Body of pancreas (tissue), 4 donors: ENCODE data around the gene TMEM164. TPM values are rescaled to one million over a fixed set of nuclear protein-coding genes. Genes with fewer than 3 reads are reported as not detected.

Experiments
- ATAC-seq: fragments of 150-250 bp; one replicate; pipeline ENCODE4 v1.9.1; 2016
- DNase-seq, 4 donors: peaks; one replicate each; pipeline ENCODE4 v3.0.0-alpha.2; 2019
- H3K27ac ChIP-seq, 4 donors: fragments of 200-600 bp; sonication (generic); 1 replicate in 3 of 4; 2 replicates in 1 of 4; pipeline versions ENCODE4 v1.5.1 to v1.6.1; 2016 to 2019; ENCODE audit warnings: mild to moderate bottlenecking in 1 of 4, mixed read lengths in 1 of 4, moderate library complexity in 1 of 4
- H3K27me3 ChIP-seq, 2 donors: fragments of 200-600 bp; sonication (generic); one replicate each; pipeline ENCODE4 v1.6.0; 2016; ENCODE audit warnings: mild to moderate bottlenecking in 1 of 2
- H3K36me3 ChIP-seq, 2 donors: fragments of 200-600 bp; sonication (generic); replicated peaks in 1 of 2; 2 replicates each; pipeline ENCODE4 v1.5.1; 2016; ENCODE audit warnings: low read depth in 2 of 2; ENCODE audit not compliant: insufficient read depth in 1 of 2
- H3K4me1 ChIP-seq: fragments of 200-600 bp; sonication (generic); one replicate; pipeline ENCODE4 v1.6.0; 2016
- H3K4me3 ChIP-seq, 2 donors: fragments of 200-600 bp; sonication (generic); 1 replicate in 1 of 2; 2 replicates in 1 of 2; pipeline ENCODE4 v1.5.1; 2016 to 2019
- H3K9me3 ChIP-seq, 3 donors: fragments of 200-600 bp; sonication (generic); 1 replicate in 2 of 3; 2 replicates in 1 of 3; pipeline ENCODE4 v1.5.1; 2016
- POLR2A ChIP-seq, 3 donors: fragments of 450-650 bp; IDR thresholded peaks; one replicate each; pipeline ENCODE4 v1.6.1; 2016; ENCODE audit warnings: antibody characterized with exemption in 3 of 3, mild to moderate bottlenecking in 2 of 3
- WGBS, 2 donors: methylation state at CpG; one replicate each; pipeline ENCODE4 v1.1.5; 2017; 5-methylcytosine and 5-hydroxymethylcytosine counted together
- intact Hi-C: fragments of 100-400 bp; cut with DNase I; formaldehyde crosslinking; loops from one replicate; pipeline ENCODE4 v1.15.1; 2023
- total RNA-seq, 2 donors: library from RNA; depleted of rRNA; stranded (reverse); fragments of >200 nt; gene quantifications; one replicate each; pipeline ENCODE4 v1.1.0, GENCODE V29; 2016
- TF ChIP-seq, protein P1 (sequence below), 7 experiments: fragments of 450-650 bp in 4 of 7; fragments of 200-600 bp in 3 of 7; sonication (generic) in 3 of 7; IDR thresholded peaks; one replicate each; pipeline ENCODE4 v1.5.1; 2016 to 2019; ENCODE audit warnings: antibody characterized with exemption in 7 of 7

Gene TMEM164
- total RNA-seq, 2 donors from 2014 or later: 16.1 to 334 TPM

DNA sequence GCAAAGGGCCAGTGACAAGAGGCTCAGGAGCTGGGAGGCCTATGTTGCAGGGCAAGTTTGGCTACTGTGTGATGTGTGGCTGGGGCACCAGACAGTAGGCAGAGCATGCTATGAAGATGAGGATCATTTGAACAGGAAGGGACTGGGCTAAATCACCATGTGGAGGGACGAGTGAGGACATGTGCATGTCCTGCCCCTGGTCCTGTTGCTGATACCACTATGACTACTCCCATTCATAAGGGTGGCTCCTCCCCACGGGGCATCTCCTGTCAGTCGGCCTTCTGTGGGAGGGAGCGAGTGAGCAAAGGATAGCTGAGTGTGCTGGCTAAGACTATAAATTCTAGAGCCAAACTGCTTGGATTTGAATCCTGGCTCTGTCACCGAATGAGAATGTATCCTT, 139.2 kb downstream of the TMEM164 start:
- Histone ChIP-seq H3K4me1 (peaks cover 26% of the 10 kb centered on the region), H3K36me3 (no peaks in the 10 kb centered on the region), H3K4me3 (no peak overlapping the region), H3K9me3 (no peaks in the 10 kb centered on the region), H3K27me3 (no peaks in the 10 kb centered on the region), H3K27ac (no peak overlapping the region)
- no peak for TF ChIP-seq POLR2A (IDR thresholded peaks at IDR 0.05)
- TF ChIP-seq, protein P1, sequence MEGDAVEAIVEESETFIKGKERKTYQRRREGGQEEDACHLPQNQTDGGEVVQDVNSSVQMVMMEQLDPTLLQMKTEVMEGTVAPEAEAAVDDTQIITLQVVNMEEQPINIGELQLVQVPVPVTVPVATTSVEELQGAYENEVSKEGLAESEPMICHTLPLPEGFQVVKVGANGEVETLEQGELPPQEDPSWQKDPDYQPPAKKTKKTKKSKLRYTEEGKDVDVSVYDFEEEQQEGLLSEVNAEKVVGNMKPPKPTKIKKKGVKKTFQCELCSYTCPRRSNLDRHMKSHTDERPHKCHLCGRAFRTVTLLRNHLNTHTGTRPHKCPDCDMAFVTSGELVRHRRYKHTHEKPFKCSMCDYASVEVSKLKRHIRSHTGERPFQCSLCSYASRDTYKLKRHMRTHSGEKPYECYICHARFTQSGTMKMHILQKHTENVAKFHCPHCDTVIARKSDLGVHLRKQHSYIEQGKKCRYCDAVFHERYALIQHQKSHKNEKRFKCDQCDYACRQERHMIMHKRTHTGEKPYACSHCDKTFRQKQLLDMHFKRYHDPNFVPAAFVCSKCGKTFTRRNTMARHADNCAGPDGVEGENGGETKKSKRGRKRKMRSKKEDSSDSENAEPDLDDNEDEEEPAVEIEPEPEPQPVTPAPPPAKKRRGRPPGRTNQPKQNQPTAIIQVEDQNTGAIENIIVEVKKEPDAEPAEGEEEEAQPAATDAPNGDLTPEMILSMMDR (IDR thresholded peaks at IDR 0.05): no peak
- intact Hi-C loops: loop anchor here (10.0 kb wide), 1 partner anchor 237 kb away; no protein-coding TSS in a partner anchor
- 66 to 72% methylated on average over 3 to 4 of the region's 5 CpGs for WGBS, 2 donors
- DNase-seq (no peak), ATAC-seq (no peak)

DNA sequence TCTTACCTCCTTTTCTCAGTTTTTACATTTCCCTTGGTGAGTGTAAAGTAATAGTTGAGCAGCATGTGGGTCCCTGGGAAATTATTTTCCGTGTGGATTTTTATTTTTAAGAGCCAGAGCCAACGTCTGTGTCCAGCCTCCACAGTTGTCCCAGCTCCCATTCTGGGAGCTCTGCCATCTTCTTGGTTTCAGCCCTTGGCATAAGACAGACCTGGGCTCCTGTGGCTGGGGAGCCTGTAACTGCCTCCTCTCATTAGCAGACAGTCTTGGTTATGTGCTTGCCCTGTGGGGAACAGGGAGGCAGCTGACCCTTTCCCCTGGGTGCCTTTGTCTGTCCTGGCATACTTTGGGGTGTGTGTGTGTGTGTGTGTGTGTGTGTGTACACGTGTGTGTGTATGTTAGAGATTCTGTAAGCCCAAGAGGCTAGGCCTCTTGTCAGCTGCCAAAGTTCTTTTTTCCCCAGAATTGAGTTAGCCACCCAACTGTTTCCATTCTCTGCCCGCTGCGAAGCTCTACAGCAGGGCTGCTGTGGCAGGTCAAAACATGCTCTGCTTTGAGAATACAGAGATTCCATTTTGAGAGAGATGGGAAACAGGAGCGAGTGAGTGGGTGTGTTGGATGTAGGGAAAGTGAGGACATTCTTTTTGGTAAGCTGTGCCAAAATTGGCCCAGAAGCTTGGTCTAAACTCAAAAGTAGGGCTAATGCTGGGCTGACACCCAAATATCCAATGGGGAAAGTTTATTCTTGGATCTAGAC, 140.7 kb downstream of the TMEM164 start:
- Histone ChIP-seq H3K27ac (peak overlapping the region in 1 of 4 donors; percentile 3), H3K27me3 (no peaks in the 10 kb centered on the region), H3K4me3 (no peak overlapping the region), H3K4me1 (peaks cover 26% of the 10 kb centered on the region), H3K9me3 (no peaks in the 10 kb centered on the region), H3K36me3 (no peaks in the 10 kb centered on the region)
- TF ChIP-seq, protein P1 (IDR thresholded peaks at IDR 0.05): no peak
- TF ChIP-seq POLR2A (IDR thresholded peaks at IDR 0.05): no peak
- intact Hi-C loops: loop anchor here (10.0 kb wide), 1 partner anchor 239 kb away; no protein-coding TSS in a partner anchor
- ATAC-seq (peak; percentile 35), DNase-seq (peak in 2 of 4 donors; percentile 28 to 29)
- WGBS, 2 donors: 58 to 69% methylated on average over 6 of the region's 6 CpGs

DNA sequence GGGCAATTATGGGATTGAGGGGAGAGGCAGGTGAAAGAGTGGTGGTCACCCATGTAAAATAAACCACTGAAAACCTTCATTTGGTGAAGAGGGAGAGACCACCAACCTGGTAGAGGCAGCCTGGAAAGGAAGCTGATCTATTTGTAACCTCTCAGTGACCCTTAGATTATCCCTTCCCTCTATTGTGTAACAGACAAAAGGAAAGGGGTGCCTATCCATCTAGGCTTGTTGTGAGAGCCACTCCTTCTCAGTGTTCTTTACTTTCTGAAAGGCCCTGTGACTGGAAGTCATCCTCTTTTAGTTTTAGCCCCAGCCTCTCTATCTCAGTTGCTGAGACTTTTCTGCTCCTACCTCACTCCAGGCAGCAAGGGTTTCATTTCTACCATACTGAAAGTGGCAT, 142.4 kb downstream of the TMEM164 start:
- ATAC-seq (no peak), DNase-seq (no peak)
- no peak for TF ChIP-seq POLR2A (IDR thresholded peaks at IDR 0.05)
- TF ChIP-seq, protein P1 (IDR thresholded peaks at IDR 0.05): no peak
- H3K4me3 ChIP-seq: no peak overlapping the region
- H3K27me3 ChIP-seq: no peaks in the 10 kb centered on the region
- no peaks in the 10 kb centered on the region for H3K36me3 ChIP-seq
- no peak overlapping the region for H3K27ac ChIP-seq
- no peaks in the 10 kb centered on the region for H3K9me3 ChIP-seq
- intact Hi-C loops: loop anchor here (10.0 kb wide), 1 partner anchor 241 kb away; no protein-coding TSS in a partner anchor
- peaks cover 26% of the 10 kb centered on the region for H3K4me1 ChIP-seq

DNA sequence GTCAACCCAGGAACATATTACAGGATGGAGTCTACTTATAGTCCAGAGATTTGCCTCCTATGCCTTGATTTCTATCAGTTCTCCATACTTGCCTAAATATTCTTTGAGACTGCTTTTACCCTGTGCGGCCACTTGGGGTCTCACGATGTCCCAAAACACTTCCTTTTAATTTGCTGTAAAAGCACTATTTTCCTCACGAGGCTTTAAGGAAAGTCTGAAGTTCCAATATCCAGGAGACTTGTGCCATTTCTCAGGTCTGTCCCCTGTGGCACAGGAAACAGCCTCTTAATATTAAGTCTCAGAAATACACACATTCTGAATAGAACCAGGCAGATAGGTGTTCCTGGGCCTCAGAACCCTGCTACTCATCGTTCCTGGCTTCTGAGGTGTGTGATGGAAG, 142.9 kb downstream of the TMEM164 start:
- DNase-seq: peak in 2 of 4 donors; percentile 22 to 39
- H3K36me3 ChIP-seq: no peaks in the 10 kb centered on the region
- peak; percentile 48 for ATAC-seq
- H3K9me3 ChIP-seq: no peaks in the 10 kb centered on the region
- H3K27ac ChIP-seq: no peak overlapping the region
- TF ChIP-seq, protein P1 (IDR thresholded peaks at IDR 0.05): peak; percentile 25 to 57 (median 41)
- TF ChIP-seq POLR2A (IDR thresholded peaks at IDR 0.05): no peak
- WGBS, 2 donors: 13 to 14% methylated on average over 4 of the region's 4 CpGs
- H3K4me1 ChIP-seq: peaks cover 26% of the 10 kb centered on the region
- H3K4me3 ChIP-seq: no peak overlapping the region
- intact Hi-C loops: loop anchor here (10.0 kb wide), 1 partner anchor 241 kb away; no protein-coding TSS in a partner anchor
- H3K27me3 ChIP-seq: no peaks in the 10 kb centered on the region
